CD4-positive, alpha-beta T cell (primary cell): ENCODE measurements around the gene ESCO1. TPM values are rescaled to one million over a fixed set of nuclear protein-coding genes. Genes with fewer than 3 reads are reported as not detected.
"Not testable (repeated sequence)": the region's sequence is repeated elsewhere in the genome, so short reads cannot be mapped to it uniquely, and the experiment has no call there.

Experiments used
- ATAC-seq: fragments of 200-7000 bp; cut with Tn5 transposase; one replicate; pipeline ENCODE4 v1.10.0; 2022; ENCODE audit warnings: mild to moderate bottlenecking; ENCODE audit not compliant: poor library complexity
- CTCF ChIA-PET: fragments of 350-600 bp; sonication (Branson Sonifier 250); formaldehyde crosslinking; loops from one replicate; lab custom pipeline; 2021; ENCODE audit warnings: antibody characterized with exemption, inconsistent platforms; lab: Charles Lee
- POLR2A ChIA-PET: fragments of 350-600 bp; sonication (Branson Sonifier 250); formaldehyde crosslinking; loops from one replicate; lab custom pipeline; 2021; ENCODE audit warnings: antibody characterized with exemption, inconsistent platforms; lab: Charles Lee
- DNase-seq, 14 experiments: peaks; one replicate each; pipeline ENCODE4 v3.0.0-alpha.2; 2013 to 2020; ENCODE audit warnings: mixed read lengths in 2 of 14
- H3K27ac ChIP-seq, 2 donors: one replicate each; pipeline versions ENCODE4 v1.5.1 to v1.7.0; 2013; ENCODE audit warnings: low read length in 2 of 2, low read depth in 1 of 2, mild to moderate bottlenecking in 1 of 2
- H3K27me3 ChIP-seq, 2 experiments: 1 replicate in 1 of 2; 2 replicates in 1 of 2; pipeline versions ENCODE4 v1.6.1 to v1.7.0; 2013; ENCODE audit warnings: low read length in 2 of 2, control low read depth in 1 of 2, mild to moderate bottlenecking in 1 of 2, moderate library complexity in 1 of 2; ENCODE audit not compliant: insufficient read depth in 2 of 2, control insufficient read depth in 1 of 2
- H3K36me3 ChIP-seq: one replicate; pipeline ENCODE4 v1.6.1; 2013; ENCODE audit warnings: low read length, control low read depth; ENCODE audit not compliant: insufficient read depth
- H3K4me1 ChIP-seq: one replicate; pipeline ENCODE4 v1.6.1; 2013; ENCODE audit warnings: low read length, control low read depth; ENCODE audit not compliant: insufficient read depth
- H3K4me3 ChIP-seq: one replicate; pipeline ENCODE4 v1.5.1; 2013; ENCODE audit warnings: mild to moderate bottlenecking, low read length, moderate library complexity
- H3K9me3 ChIP-seq, 2 experiments: 1 replicate in 1 of 2; 2 replicates in 1 of 2; pipeline versions ENCODE4 v1.6.1 to v1.7.0; 2013; ENCODE audit warnings: low read length in 2 of 2, mild to moderate bottlenecking in 2 of 2, control low read depth in 1 of 2, moderate library complexity in 1 of 2; ENCODE audit not compliant: control insufficient read depth in 1 of 2, insufficient read depth in 1 of 2
- H3K27ac Mint-ChIP-seq: one replicate; pipeline ENCODE4 v1.8.0; 2020; ENCODE audit warnings: mixed read lengths
- H3K27me3 Mint-ChIP-seq: one replicate; pipeline ENCODE4 v1.8.0; 2021; ENCODE audit warnings: mixed read lengths
- H3K36me3 Mint-ChIP-seq: one replicate; pipeline ENCODE4 v1.8.0; 2021; ENCODE audit warnings: low read depth, mixed read lengths
- H3K4me1 Mint-ChIP-seq: one replicate; pipeline ENCODE4 v1.8.0; 2021; ENCODE audit warnings: low read depth, mixed read lengths
- H3K4me3 Mint-ChIP-seq: one replicate; pipeline ENCODE4 v1.8.0; 2020; ENCODE audit warnings: mild to moderate bottlenecking, mixed read lengths
- H3K9me3 Mint-ChIP-seq: one replicate; pipeline ENCODE4 v1.8.0; 2020; ENCODE audit warnings: mixed read lengths
- intact Hi-C, 2 experiments: fragments of 100-400 bp; cut with DNase I in 1 of 2; cut with micrococcal nuclease in 1 of 2; formaldehyde crosslinking; loops; one replicate each; pipeline versions ENCODE4 v1.15.1 to v1.9.0; 2023 to 2025; cut with DNase I, micrococcal nuclease
- total RNA-seq, 174 experiments: library from RNA in 2 of 174; stranded (reverse) in 2 of 174; gene quantifications; one replicate each; pipeline ENCODE4 v1.2.3 and lab custom pipeline; 2021 to 2026
- TF ChIP-seq, protein P1 (sequence below): fragments of 200-600 bp; IDR thresholded peaks from one replicate; pipeline ENCODE4 v1.8.0; 2022; ENCODE audit warnings: antibody characterized with exemption, mild to moderate bottlenecking

ESCO1 gene
- total RNA-seq, 2 experiments from 2014 or later, result 31.7 to 32.8 TPM

DNA sequence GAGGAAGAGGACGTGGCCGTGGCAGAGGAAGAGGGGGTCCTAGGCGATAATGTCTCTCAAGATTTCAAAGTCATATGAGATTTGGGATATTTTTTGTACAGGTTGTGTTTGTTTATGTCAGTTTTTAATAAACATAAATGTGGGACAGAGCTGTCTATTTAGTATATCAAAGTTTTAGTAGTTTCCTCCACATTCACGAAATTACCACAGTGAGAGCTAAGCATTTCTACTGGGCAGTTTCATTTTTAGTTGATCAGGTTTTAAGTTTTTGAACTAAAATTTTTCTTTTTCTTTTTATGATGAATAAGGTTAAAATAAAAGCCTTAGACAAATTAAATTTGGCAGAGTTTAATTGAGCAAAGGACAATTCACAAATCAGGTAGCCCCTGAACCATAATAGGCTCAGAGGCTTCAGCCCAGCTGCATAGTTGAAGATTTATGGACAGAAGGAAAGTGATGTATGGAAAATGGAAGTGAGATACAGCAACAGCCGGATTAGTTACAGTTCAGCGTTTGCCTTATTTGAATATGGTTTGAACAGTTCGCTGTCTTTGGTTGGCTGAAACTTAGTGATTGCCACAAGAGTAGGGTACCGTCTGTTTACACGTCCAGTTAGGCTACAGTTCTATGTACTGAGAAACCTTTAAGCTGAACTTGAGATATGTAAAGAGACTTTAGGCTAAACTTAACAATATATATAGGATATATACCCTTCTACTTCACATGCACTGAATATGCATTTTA is 28.8 kb upstream of the ESCO1 start:
- Histone ChIP-seq H3K4me3 (no peak overlapping the region), H3K27ac (peak overlapping the region; percentile 11 to 47), H3K27me3 (no peaks in the 10 kb centered on the region), H3K36me3 (peaks cover 57% of the 10 kb centered on the region), H3K9me3 (no peaks in the 10 kb centered on the region), H3K4me1 (peaks cover 8% of the 10 kb centered on the region)
- Mint-ChIP-seq H3K4me3 (no peak overlapping the region), H3K9me3 (no peaks in the 10 kb centered on the region), H3K36me3 (peaks cover 73% of the 10 kb centered on the region), H3K4me1 (peaks cover 23% of the 10 kb centered on the region), H3K27me3 (no peaks in the 10 kb centered on the region), H3K27ac (peak overlapping the region; percentile 34)
- TF ChIP-seq, protein P1, sequence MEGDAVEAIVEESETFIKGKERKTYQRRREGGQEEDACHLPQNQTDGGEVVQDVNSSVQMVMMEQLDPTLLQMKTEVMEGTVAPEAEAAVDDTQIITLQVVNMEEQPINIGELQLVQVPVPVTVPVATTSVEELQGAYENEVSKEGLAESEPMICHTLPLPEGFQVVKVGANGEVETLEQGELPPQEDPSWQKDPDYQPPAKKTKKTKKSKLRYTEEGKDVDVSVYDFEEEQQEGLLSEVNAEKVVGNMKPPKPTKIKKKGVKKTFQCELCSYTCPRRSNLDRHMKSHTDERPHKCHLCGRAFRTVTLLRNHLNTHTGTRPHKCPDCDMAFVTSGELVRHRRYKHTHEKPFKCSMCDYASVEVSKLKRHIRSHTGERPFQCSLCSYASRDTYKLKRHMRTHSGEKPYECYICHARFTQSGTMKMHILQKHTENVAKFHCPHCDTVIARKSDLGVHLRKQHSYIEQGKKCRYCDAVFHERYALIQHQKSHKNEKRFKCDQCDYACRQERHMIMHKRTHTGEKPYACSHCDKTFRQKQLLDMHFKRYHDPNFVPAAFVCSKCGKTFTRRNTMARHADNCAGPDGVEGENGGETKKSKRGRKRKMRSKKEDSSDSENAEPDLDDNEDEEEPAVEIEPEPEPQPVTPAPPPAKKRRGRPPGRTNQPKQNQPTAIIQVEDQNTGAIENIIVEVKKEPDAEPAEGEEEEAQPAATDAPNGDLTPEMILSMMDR, result no peak
- intact Hi-C loops, result no loop called here
- no peak for ATAC-seq
- ChIA-PET POLR2A (interaction anchor here (0.9 to 1.2 kb wide), 2 partner anchors 18 to 29 kb away, joined by 3 read pairs; partner anchors contain the start of gene ESCO1), CTCF (interaction anchor here (1.2 to 1.5 kb wide), 2 partner anchors 17 to 28 kb away, joined by 4 to 8 read pairs; partner anchors contain the start of genes ESCO1 and SNRPD1)
- no peak for DNase-seq

DNA sequence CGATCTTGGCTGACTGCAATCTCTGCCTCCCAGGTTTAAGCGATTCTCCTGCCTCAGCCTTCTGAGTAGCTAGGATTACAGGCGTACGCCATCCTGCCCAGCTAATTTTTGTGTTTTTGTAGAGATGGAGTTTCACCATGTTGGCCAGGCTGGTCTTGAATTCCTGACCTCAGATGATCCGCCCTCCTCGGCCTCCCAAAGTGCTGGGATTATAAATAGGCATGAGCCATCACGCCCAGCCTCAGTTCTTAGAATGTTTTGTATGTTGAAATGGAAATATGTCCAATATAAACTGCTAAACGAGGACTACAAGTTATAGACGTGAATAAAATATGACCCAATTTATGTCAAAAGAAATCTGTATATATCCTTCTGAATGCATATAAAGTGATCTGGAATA is 21.1 kb upstream of the ESCO1 start:
- Histone ChIP-seq H3K36me3 (peaks cover 53% of the 10 kb centered on the region), H3K4me1 (peaks cover 14% of the 10 kb centered on the region)
- H3K27ac Mint-ChIP-seq, H3K27me3 Mint-ChIP-seq, POLR2A ChIA-PET, H3K9me3 Mint-ChIP-seq, H3K4me3 Mint-ChIP-seq, H3K27ac ChIP-seq, CTCF ChIA-PET, H3K4me3 ChIP-seq, ATAC-seq, DNase-seq, H3K9me3 ChIP-seq, H3K27me3 ChIP-seq, intact Hi-C loops: not testable (repeated sequence)
- H3K4me1 Mint-ChIP-seq, result peaks cover 34% of the 10 kb centered on the region
- peaks cover 79% of the 10 kb centered on the region for H3K36me3 Mint-ChIP-seq

DNA sequence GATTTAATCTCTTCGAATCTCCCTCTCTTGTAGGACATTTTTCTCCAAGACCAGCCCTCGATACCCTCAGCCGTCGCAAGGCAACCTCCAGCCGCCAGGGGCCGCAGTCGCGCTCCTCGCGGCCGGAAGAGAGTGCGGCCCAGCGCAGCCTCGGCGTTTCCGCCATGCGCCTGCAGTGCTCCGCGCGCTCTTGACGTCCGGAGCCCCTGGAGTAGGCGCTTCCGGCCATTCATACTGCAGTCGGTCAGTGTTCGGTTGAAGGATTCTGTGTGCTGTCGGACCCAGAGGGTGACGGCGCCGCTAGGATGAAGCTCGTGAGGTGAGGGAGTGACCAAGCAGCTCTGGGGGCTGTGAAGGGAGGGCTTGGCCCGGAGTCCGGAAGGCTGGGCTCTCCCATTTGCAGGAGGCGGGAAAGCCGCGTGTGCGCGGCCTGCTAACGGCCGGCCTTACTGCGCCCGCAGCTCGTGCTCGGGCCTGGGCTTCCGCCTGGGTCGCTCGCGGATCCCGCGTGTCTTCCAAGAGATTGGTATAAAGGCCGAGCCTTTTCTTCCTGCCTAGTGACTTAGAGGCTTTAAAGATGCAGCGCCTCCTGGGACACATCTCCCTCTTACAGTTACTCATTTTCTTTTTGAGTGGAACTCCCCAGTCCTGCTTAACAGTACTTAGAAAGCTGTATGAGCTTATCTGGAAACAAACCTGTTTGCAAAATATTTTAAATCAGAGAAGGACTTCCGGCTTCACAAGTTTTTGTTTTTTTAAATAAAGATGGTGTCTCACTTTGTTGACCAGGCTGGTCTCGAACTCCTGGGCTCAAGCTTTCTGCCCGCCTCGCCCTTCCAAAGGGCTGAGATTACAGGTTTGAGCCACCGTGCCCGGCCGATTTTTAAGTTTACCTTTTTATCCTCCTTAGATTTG is 11.9 kb upstream of the ESCO1 start, which contains the start of gene SNRPD1:
SNRPD1 (plus strand) TSS at position 190 of the 915 bp plus-strand sequence; CDS start at position 306, 116 bp downstream.
- Mint-ChIP-seq H3K9me3 (no peaks in the 10 kb centered on the region), H3K36me3 (peaks cover 36% of the 10 kb centered on the region), H3K4me3 (peak within 1 kb of the TSS; percentile 100), H3K27me3 (no peaks in the 10 kb centered on the region), H3K27ac (peak within 1 kb of the TSS; percentile 94), H3K4me1 (peaks cover 45% of the 10 kb centered on the region)
- no peaks in the 10 kb centered on the region for H3K9me3 ChIP-seq
- POLR2A ChIA-PET, result interaction anchor here (0.7 to 8.4 kb wide), 11 partner anchors 12 to 128 kb away, joined by 3 to 184 read pairs (median 4); partner anchors contain the start of genes ABHD3, ESCO1 and MIB1
- H3K4me3 ChIP-seq, result peak within 1 kb of the TSS; percentile 85
- peak within 1 kb of the TSS; percentile 86 to 90 for H3K27ac ChIP-seq
- DNase-seq (peak; percentile 73 to 94 (median 86)), ATAC-seq (peak; percentile 99)
- peaks cover 17% of the 10 kb centered on the region for H3K36me3 ChIP-seq
- H3K27me3 ChIP-seq, result no peaks in the 10 kb centered on the region
- CTCF ChIA-PET, result interaction anchor here (0.6 to 5.1 kb wide), 11 partner anchors 11 to 500 kb away, joined by 3 to 104 read pairs (median 4); partner anchors contain the start of genes ESCO1 and MIB1
- peaks cover 26% of the 10 kb centered on the region for H3K4me1 ChIP-seq
- intact Hi-C loops, result loop anchor here (1.0 to 10.0 kb wide), 6 partner anchors 11 to 500 kb away; partner anchors contain the start of genes ABHD3 (in 2 of the 2), MIB1 (in 1 of the 2) and ROCK1 (in 1 of the 2)
- TF ChIP-seq, protein P1, result peak; percentile 86

DNA sequence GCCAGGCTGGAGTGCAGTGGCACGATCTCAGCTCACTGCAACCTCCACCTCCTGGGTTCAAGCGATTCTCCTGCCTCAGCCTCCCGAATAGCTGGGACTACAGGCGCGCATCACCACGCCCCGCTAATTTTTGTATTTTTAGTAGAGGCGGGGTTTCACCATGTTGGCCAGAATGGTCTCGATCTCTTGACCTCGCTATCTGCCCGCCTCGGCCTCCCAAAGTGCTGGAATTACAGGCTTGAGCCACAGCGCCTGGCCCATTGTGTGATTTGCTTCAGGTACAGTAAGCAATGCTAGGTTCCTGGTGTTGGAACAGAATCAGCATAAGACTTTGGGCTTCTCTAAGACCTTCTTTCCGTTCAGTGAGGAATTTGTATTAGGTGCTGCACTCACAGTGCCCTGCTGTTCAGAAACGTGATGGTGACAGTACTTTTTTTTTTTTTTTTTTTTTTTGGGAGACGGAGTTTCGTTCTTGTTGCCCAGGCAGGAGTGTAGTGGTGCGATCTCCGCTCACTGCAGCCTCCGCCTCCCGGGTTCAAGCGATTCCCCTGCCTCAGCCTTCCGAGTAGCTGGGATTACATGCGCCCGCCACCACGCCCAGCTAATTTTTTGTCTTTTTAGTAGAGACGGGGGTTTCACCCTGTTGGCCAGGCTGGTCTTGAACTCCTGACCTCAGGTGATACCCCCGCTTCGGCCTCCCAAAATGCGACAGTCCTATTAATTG is 11.1 kb upstream of the ESCO1 start:
- H3K4me3 ChIP-seq, result peak overlapping the region; percentile 85
- peak overlapping the region; percentile 86 to 90 for H3K27ac ChIP-seq
- not testable (repeated sequence) for H3K9me3 ChIP-seq, H3K9me3 Mint-ChIP-seq, H3K27me3 Mint-ChIP-seq, H3K27me3 ChIP-seq, H3K36me3 ChIP-seq
- ATAC-seq (peak; percentile 4), DNase-seq (peak in 1 of 14 experiments; percentile 28)
- H3K4me3 Mint-ChIP-seq, result peak overlapping the region; percentile 100
- H3K36me3 Mint-ChIP-seq, result peaks cover 28% of the 10 kb centered on the region
- peaks cover 22% of the 10 kb centered on the region for H3K4me1 ChIP-seq
- H3K4me1 Mint-ChIP-seq, result peaks cover 41% of the 10 kb centered on the region
- intact Hi-C loops, result loop anchor here (1.0 to 10.0 kb wide), 6 partner anchors 10 to 499 kb away; partner anchors contain the start of genes ABHD3 (in 2 of the 2), MIB1 (in 1 of the 2) and ROCK1 (in 1 of the 2)
- H3K27ac Mint-ChIP-seq, result peak overlapping the region; percentile 94
- CTCF ChIA-PET, result interaction anchor here (1.3 to 5.1 kb wide), 6 partner anchors 10 to 500 kb away, joined by 3 to 104 read pairs (median 6); partner anchors contain the start of genes ESCO1 and MIB1
- POLR2A ChIA-PET, result interaction anchor here (0.7 to 8.4 kb wide), 6 partner anchors 12 to 129 kb away, joined by 3 to 184 read pairs (median 12); partner anchors contain the start of genes ABHD3, ESCO1 and MIB1
